ENCODE results near the gene TCERG1L.
A peak's percentile ranks its signal among the peaks of the same experiment; 100 is the strongest.
"Not testable (repeated sequence)": the region's sequence is repeated elsewhere in the genome, so short reads cannot be mapped to it uniquely, and the experiment has no call there.

Gene TCERG1L

DNA sequence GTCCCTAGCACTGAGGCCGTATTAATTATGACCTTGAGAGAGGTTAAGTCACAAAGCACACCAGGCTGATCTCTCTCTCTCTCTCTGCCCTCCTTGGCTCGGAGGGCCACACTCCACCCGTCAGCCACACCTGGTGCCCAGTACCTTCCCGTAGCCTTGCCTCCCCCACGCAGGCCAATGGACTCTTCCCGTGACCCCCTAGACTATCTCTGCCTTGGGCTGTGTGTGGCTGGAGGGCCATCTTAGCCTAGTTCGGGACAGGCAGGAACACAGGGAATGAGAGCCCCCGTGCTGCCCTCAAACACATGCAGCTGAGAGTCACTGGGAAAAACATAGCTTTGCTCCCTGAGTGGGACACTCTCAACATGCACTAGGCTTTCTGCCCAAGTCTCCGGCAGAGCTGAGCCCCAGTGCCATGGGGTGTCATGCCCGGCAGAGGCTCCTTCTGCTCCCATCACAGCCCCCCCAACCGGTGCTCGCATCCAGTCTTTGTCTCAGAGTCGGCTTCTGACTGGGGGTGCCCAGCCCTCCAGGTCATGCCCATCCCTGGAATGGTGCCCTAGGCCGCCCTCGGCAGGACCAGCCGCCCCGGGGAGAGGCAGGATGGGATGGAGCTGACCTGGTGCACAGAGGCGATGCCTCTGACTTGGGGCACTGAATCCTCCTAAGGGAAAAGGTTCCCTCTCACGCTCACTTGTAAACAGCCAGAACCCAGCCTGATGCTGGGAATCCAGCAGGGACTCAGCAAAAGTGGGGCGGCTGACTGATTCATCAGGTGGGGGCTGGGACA, 63.0 kb downstream of the TCERG1L start:
- DNase-seq, result no peak

DNA sequence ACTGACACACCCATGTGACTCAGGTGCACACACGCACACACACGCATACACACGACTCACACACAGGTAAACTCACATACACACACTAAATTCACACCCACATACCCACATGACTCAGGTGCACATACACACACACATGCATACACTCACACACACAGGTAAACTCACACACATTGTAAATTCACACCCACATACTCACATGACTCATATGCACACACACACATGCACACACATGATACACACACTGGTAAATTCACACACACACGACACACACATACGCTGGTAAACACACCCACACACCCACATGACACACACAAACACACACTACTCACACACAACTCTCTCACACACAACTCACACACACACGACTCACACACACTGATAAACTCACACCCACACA, 63.6 kb downstream of the TCERG1L start:
- DNase-seq, result no peak

DNA sequence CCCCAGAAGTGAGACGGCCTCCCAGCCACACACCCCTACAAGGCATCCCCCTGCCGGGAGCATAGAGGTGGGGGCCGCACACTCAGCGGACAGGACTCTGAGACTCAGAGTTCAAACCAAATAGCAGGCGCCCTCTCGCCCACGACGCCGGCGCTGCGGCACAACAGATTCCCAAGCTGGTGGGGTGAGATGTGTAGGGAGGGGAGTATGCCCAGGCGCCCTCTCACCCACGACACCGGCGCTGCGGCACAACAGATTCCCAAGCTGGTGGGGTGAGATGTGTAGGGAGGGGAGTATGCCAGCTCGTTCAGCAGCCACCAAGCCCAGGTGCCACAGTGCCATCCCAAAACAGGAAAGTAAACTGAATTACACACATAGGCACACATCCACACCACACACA, 64.7 kb downstream of the TCERG1L start:
- no peak for DNase-seq

DNA sequence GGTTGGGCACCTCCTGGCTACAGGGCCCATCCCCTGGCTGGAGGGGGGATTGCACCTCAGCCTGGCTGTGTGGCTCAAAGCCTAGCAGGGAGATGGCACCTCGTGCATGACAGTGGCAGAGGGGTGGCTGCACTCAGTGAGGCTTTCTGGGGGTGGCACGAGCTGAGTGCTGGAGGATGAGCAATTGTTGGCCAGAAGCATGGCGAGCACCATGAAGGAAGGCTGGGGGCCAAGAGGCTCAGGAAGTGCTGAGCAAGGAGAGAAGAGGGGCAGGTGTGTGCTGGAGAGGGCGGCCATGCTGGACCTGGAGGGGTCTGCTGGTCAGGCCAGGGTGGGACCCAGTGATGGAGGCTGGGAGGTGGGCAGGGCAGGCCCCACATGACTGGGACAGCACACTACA, 65.4 kb downstream of the TCERG1L start:
- DNase-seq, result no peak

DNA sequence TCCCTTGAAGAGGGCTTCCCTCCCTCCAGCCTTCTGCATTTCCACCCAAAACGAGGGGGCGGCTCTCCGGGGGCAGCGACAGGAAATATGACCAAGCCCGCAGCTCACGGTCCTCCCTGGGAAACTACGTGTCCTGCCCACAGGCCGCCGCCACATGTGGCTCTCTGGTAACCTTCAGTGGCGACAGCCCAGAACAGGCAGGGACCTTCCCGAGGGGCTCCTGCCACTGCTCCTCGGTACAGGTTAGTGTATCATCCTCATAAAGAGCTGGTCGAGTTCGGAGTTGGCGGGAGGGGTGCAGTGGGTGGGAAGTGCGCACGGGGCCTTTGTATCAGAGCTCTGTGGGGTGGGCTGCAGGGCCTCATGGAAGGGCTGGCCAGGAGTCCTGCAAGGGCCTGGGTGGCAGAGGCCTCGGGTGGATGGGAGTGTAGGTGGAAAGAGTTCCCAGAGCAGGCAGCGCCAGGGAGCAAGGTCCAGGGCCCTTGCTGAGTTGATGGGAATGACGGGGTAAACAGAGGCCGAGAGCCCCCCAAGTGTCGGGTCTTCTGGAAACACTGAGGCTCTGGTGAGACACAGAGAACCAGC, 66.0 kb downstream of the TCERG1L start:
- DNase-seq, result no peak

DNA sequence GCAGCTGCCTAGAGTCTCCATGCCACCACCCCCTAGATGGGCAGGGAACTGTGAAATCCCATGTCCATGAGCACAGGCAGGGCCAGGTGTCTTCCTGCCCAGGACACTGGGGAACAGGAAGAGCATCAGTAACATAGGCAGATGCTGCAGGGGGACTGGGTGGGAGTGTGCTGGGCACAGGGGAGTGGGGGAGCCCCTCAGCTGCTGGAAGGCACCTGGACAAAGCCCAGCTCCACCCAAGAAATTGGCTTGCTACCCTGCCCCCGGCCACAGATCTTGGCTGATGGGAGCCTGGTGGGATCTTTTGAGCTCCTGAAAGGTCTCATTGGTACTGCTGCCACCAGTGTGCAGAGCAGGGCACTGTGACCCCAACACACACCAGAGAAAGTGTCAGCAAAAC, 66.7 kb downstream of the TCERG1L start:
- no peak for DNase-seq

DNA sequence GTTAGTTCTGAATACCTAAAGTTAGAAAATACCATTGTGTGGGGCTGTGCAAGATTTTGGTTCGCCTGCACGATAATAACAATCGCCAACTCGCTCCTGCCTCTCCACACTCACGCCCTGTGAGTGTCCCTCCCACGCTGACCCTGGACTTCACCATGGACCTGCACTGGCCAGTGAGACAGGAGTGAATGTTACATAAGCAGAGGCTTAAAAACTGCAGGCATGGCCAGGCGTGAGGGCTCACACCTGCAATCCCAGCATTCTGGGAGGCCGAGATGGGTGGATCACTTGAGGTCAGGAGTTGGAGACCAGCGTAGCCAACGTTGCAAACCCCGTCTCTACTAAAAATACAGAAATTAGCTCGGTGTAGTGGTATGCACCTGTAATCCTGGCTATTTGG, 68.4 kb downstream of the TCERG1L start:
- no peak for DNase-seq

DNA sequence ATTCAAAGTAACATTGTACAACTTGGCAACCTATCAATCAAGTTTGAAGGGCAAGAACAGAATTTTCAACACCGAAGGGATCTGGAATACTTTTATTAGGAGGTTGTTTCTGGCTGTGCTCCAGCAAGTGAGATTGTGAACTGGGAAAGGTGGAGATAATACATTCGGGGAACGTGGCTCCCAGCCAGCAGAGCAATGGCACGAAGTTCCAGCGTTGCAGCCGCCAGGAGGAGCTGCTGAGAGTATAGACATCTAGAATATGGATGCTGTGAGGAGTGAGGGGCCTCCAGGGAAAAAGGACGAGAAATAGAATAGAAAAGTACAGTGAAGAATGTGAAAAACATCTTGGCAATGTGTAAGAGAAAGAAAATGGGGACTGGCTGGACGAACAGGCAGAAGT, 69.5 kb downstream of the TCERG1L start:
- no peak for DNase-seq

DNA sequence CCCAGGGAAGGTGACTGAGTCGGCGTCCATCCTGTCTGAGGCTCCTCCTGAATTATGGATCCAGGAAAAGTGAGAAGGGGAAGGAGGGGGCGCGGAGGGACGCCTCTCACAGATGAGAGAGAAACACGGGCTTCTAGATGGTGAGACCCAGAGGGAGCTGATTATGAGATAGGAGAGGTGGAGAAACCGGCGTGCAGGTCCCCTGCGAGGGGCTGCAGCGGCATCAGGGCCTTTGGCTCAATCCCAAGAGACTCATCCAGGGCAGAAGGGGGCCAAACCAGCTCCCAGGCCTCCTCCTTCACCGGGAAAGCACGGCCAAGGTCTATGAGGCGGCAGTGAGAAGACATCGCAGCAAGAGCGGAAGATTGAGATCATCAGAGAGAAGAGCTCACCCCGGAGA, 70.8 kb downstream of the TCERG1L start:
- no peak for DNase-seq

DNA sequence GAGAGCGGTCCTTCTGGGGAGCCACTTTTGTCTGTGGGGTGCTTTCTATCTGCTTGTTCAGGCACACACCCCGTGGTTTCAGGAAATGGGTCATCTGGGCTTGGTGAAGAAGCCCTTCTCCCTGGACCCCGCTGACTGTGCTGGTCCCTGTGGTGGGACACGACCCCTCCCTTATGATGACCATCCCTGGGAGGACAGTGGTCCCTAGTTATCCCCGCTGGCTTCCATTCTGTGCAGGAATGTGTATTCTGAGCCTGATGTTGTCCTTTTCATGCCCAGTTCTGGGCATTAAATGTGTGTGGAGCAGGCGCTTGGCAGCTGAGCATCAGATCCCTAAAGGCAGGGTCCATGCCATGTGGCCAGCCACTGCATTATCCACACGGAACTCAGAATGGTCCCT, 71.6 kb downstream of the TCERG1L start:
- DNase-seq, result no peak

DNA sequence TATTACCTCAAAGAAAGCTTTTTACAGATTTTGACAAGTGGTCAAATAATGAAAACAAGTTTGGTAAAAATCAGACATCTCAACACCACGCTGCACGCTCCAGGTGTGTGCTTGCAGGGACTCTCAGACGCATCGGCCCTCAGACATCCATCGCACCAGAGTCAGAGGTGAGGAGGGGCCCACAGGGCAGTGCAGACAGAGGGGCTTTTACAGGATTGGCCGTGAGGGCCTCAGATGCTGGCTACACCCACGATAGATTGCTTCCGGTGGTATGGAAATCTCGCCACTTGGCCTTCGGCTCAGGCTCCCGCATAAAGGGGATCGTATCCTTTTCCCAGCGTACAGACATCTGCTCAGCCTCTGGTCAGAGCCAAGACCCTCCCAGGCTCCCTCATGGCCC, 72.1 kb downstream of the TCERG1L start:
- no peak for DNase-seq

DNA sequence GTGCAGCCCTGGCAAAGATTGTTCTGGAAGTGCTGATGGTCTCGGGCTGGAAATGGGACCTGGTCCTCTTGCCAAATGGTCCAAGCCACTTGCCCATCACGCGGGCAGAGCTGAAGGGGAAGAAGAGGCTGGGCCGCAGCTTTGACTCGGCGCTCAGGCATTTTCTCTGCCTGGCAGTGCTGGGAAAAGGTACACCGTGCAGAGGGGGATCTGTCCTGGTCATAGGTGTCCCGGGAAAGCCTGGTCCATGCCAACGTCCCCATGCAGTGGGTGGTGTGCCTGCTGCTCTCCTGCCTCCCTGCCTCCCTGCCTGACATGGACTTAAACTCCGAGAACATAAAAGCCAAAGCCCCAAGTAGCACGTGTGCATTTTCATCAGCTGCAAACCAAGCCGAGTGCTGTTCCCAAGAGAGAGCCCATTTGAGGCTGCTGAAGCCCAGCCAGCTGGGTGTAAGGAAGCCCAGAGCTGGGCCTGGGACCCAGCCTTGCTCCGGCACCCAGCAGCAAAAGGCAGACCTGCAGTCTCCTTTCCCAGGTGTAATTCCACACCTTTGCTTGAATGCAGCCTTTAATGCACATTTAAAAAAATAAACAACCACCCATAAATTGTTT, 72.7 kb downstream of the TCERG1L start:
- no peak for DNase-seq

DNA sequence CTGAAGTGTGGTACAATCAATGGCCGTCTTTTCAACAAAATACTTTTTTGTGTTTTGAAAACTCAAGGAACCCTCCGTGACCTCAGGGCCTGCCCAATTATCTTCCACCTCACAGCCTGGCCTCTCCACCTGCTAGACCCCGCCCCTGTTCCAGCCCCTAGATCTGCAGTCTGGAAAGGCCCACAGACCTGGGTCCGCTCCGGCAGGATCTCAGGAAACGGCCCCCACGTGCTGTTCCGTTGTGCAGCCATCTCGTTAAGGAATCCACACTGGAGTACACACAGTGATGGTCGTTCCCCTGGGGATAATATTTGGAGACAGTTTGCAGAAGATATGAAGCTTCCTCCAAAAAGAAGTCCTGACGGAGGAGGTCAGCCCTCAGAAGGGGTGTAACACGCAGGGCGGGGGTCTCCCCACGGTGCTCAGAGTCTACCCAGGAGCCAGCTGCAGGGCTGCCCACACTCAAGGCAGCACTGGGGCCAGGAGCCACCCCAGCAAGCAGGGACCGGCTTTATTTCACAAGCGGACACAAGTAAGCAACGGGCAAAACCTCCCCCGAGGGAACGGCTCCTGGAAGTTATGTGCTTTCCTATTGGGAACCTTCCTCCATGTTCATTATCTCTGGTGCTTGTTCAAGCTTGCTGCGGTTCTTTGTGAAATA, 73.4 kb downstream of the TCERG1L start:
- DNase-seq, result no peak

DNA sequence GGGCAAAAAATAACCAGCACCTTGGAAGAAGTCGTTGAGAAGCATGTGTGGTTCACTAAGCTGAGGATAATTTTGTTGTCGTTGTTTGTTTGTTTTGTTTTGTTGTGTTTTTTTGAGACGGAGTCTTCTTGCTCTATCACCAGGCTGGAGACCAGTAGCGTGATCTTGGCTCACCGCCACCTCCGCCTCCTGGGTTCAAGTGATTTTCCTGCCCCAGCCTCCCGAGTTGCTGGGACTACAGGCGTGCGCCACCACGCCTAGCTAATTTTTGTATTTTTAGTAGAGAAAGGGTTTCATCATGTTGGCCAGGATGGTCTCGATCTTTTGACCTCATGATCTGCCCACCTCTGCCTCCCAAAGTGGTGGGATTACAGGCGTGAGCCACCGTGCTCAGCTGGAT, 76.9 kb downstream of the TCERG1L start:
- DNase-seq, result not testable (repeated sequence)

DNA sequence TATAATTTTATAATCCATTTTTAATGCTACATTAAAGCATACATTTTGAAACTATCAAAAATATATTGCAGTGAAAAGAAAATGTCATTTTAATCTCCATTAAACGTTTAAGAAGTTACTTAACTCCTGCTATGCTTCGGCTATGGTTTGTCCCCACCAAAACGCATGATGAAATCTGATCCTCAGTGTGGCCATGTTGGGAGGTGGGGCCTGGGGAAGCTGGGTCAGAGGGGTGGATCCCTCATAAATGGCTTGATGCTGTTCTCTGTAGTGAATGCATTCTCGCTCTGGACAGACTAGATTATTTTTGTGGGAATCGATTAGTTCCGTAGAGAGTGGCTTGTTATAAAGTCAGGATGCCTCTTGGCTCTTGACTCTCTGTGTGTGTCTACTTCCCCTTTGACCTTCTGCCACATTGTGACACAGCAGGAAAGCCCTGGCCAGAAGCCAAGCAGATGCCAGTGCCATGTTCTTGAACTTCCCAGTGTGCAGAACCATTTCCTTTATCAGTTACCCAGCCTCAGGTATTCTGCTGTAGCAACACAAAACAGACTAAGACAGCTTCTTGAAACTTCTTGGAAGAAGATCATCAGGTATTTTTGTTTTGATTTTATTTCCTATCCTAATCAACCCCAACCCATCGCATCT, 77.8 kb downstream of the TCERG1L start:
- no peak for DNase-seq

DNA sequence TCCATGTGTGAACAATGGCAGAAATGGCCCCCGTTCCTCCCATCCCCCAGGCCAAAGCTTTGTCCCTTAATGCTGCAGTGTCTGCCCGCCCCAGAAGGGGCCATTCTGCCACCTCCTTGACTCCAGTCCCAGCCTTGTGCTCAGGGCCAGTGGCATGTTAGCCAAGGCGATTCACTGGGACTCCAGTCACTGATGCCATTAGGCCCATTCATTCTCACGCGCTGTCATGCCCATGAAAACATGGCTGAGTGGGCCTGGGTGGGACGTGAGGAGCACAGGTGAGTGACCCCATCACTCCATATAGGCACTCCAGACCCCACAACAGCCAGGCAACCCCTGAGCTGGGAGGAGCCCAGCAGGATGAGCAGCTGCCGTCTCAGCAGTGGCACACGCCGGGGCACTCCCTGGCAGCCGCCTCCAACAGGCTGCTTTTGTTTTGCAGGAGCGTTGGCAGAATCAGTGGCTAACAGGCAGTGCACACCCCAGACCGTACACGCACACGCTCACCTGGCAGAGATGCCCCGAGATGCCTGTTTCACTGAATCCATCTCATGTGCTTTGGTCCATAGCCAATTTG, 79.5 kb downstream of the TCERG1L start:
- peak; percentile 9 for DNase-seq

DNA sequence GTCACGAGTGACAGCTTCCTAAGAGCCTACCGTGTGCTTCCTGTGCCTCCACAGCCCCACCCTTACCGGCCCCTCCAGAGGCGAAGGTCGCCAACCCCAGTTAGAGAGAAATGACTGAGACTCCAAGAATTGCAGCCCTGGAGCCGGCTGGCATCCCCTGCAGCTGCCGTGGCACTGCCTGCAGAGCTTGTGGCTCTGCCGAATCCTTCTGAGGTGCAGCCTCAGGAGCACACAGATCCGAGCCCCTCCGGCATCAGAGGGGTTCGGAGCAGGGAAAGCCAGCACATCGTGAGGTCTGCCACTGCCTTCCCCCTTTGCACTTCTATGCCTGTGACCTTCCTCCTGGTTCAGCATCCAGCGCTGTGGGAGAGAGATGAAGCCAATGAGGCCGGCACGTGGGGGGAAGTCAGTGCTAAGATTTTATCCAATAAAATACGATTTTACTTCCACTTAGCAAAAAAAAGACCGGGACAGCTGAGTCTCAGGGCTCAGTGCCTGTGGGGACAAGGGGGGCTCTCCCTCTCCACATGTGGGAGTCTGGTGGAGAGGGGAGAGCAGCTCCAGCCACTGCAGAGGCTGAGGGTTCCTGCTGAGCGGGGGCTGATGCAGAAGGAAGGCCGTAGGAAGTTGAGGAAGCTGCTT, 80.1 kb downstream of the TCERG1L start:
- DNase-seq, result no peak

DNA sequence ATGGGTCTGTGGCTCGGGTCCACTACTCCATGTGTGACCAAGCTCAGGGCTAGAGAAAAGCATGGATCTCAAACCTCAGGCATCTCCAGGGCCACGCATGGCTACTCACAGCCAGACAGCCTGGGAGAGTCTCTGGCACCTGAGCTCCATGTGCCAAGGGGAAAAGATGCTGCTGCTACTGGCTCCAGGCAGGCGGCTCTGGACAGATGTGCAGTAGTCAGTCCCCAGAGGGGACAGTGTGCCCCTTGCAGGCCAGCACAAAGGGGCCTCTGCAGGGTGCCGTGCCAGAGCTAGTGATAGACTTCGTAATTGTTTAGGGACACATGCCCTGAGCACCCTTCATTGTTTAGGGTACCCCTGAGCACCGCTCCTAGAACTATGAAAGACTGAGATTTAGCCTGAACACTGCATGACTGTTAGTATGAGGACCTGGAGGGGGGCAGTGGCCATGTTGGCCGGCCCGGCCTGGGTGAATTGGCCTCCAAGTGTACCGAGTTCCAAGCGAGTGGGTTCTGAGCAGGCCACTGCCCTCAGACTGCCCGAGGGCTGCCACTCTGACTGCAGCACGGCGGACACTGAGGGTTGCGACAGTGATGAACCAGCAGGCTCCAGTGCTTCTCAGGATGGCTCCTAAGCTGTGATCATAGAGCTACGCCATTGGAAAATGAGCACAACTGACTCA, 80.7 kb downstream of the TCERG1L start:
- DNase-seq, result no peak

DNA sequence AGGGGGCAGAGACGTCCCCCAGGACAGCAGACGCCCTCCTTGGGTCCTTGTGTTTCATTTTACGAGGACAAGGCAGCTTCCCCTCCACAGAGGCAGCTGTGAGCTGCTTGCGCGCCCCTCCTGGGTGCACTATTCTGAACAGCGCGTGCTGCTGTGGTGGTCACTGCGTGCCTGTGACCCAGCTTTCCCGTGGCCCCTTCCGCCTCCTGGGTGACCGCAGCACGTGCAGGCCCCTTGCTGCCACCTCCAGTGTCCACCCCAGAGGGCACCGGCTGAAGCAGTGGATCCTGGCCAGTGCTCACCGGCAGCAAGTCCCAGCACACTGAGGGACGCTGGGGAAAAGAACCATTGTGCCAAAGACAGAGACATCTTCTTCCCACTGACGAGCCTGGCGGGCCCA, 81.4 kb downstream of the TCERG1L start:
- no peak for DNase-seq

DNA sequence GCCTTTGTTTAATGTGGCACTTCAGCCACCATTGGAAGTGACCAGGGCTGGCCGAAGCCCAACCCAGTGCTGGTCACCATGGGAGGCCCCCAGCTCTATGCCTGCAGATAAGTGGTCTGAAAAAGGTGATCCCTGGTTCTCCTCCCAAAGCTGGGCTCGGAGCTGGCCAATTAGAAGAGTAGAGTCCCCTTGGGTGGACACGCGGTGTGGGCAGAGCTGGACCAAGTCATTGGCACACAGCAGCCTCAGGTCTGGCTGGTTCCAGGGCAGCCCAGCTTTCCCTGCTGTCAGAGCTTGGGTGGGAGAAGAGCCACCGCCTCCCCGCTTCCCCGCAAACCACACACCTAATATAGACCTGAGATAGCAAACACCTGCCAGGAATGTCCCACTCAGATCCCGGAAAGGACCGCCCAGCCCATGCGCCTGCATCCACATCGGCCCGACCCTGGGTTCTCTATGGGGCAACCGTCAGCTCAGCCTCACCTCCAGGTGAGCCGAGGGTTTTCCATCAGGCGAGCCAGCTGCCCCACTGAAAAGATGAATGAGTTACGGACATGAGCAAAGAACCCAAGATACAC, 84.3 kb downstream of the TCERG1L start:
- no peak for DNase-seq

DNA sequence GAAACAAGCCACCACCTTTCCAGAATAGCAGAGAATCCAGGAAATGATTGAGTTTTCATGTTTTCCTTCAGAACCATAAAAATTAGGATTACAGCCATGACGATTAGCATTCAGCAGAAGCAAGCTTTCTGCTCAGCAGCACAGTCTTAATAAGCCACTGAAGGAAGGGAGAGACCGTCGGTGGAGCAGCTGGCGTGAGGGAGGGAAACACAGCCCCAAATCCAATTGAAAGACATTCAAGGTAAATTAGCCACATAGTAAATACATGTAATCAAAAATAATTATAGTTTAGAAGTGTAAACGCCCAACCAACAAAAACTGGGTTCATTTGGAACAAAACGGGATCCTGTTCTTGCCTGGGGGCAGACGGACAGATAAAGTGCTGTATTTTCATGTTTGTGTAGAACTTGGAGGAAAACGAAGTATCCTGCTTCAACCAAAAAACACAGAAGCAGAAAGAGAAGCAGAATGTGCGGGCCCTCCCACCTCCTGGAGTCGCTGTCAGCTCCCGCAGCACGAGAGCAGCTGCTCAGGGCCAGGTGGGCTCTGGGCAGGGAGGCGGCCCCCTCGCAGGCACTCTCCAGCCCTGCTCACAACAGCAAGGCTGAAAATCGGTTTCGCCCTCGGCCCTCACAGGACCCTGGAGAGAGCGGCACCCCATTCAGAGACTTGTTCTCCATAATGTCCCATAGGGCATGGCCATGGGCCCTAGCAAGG, 84.9 kb downstream of the TCERG1L start:
- peak; percentile 79 for DNase-seq
